ENCODE results near the gene RARG. TPM values are rescaled to one million over a fixed set of nuclear protein-coding genes. Genes with fewer than 3 reads are reported as not detected.

The RARG gene
- polyA plus RNA-seq, 3 donors = 1.8 to 14.6 (median 2.3) TPM

DNA sequence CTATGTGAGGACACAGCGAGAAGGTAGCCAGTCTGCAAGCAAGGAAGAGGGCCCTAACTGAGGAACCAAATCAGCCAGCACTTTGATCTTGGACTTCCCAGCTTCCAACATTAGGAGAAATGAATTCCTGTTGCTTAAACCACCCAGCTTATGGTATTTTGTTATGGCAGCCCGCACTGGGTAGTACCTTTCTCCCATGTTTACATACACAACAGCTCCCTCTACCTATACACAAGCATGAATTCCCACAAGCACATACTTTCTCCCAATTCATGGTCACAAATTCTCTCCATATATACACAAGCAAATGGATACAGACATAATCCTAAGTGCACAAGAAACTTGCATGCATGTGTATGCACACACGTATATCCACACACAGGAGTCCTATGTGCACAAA, 32.3 kb downstream of the RARG start:
- Histone ChIP-seq H3K4me3 (replicated peaks in 1 of 3; ENCODE audit: low read depth in 2 of 3, low read length in 3 of 3) (no peak overlapping the region), H3K36me3 (replicated peaks in 1 of 2; ENCODE audit: control insufficient read depth in 1 of 2, insufficient read depth in 2 of 2, low read length in 2 of 2) (peaks cover 16 to 27% of the 10 kb centered on the region in 2 donors), H3K27ac (ENCODE audit: low read depth in 1 of 2, low read length in 2 of 2) (no peak overlapping the region), H3K4me1 (ENCODE audit: control insufficient read depth in 1 of 2, insufficient read depth in 2 of 2, low read length in 2 of 2) (peaks cover 34 to 41% of the 10 kb centered on the region in 2 donors), H3K9me3 (replicated peaks in 1 of 2; ENCODE audit: control insufficient read depth in 1 of 2, insufficient read depth in 1 of 2, low read length in 2 of 2) (no peaks in the 10 kb centered on the region), H3K27me3 (ENCODE audit: control insufficient read depth in 2 of 2, insufficient read depth in 2 of 2, low read length in 2 of 2) (no peaks in the 10 kb centered on the region), H3K79me2 (ENCODE audit: insufficient read depth, low read length) (peaks cover 20% of the 10 kb centered on the region), H4K20me1 (ENCODE audit: insufficient read depth, low read length) (no peaks in the 10 kb centered on the region), H2AFZ (ENCODE audit: insufficient read depth, low read depth, low read length, poor library complexity, severe bottlenecking) (no peak overlapping the region), H3K9ac (ENCODE audit: insufficient read depth, low read length, poor library complexity, severe bottlenecking) (no peak overlapping the region), H3K4me2 (replicated peaks; ENCODE audit: extremely low read depth, low read length, poor library complexity, severe bottlenecking) (no peak overlapping the region)
- no peak overlapping the region for H3K27ac Mint-ChIP-seq
- peaks cover 12 to 14% (median 14%) of the 10 kb centered on the region in 3 donors for H3K27me3 Mint-ChIP-seq (ENCODE audit: low read depth in 3 of 3)
- peaks cover 35 to 37% of the 10 kb centered on the region in 2 donors for H3K36me3 Mint-ChIP-seq
- no peak overlapping the region for H3K4me3 Mint-ChIP-seq
- peaks cover 46% of the 10 kb centered on the region for H3K4me1 Mint-ChIP-seq
- no peak for DNase-seq
- 100% methylated on average over 2 of the region's 3 CpGs for WGBS (ENCODE audit: insufficient coverage)
- peaks cover 0 to 1% (median 0%) of the 10 kb centered on the region in 7 donors for H3K9me3 Mint-ChIP-seq
- TF ChIP-seq CTCF (IDR thresholded peaks at IDR 0.05) = no peak
- intact Hi-C loops (cut with micrococcal nuclease) = loop anchor here (2.0 to 5.0 kb wide), 2 partner anchors 41 to 132 kb away; no protein-coding TSS in a partner anchor

- peaks cover 12 to 17% (median 15%) of the 10 kb centered on the region in 3 donors for H3K27me3 Mint-ChIP-seq (ENCODE audit: low read depth in 3 of 3)
- peak overlapping the region in 2 of 7 donors; percentile 64 to 86 for H3K27ac Mint-ChIP-seq
- H3K36me3 Mint-ChIP-seq = peaks cover 44% of the 10 kb centered on the region in 2 donors
- peaks cover 25 to 30% of the 10 kb centered on the region in 2 donors for H3K4me1 ChIP-seq (ENCODE audit: control insufficient read depth in 1 of 2, insufficient read depth in 2 of 2, low read length in 2 of 2)
- no peaks in the 10 kb centered on the region for H3K27me3 ChIP-seq (ENCODE audit: control insufficient read depth in 2 of 2, insufficient read depth in 2 of 2, low read length in 2 of 2)
- H3K4me2 ChIP-seq (replicated peaks; ENCODE audit: extremely low read depth, low read length, poor library complexity, severe bottlenecking) = no peak overlapping the region
- peaks cover 9% of the 10 kb centered on the region for H3K79me2 ChIP-seq (ENCODE audit: insufficient read depth, low read length)
- H2AFZ ChIP-seq (ENCODE audit: insufficient read depth, low read depth, low read length, poor library complexity, severe bottlenecking) = no peak overlapping the region
- peaks cover 16 to 37% of the 10 kb centered on the region in 2 donors for H3K36me3 ChIP-seq (replicated peaks in 1 of 2; ENCODE audit: control insufficient read depth in 1 of 2, insufficient read depth in 2 of 2, low read length in 2 of 2)
- H3K4me1 Mint-ChIP-seq = peaks cover 37% of the 10 kb centered on the region
- intact Hi-C loops (cut with micrococcal nuclease) = loop anchor here (5.0 kb wide), 1 partner anchor 131 kb away; no protein-coding TSS in a partner anchor
- no peak overlapping the region for H3K9ac ChIP-seq (ENCODE audit: insufficient read depth, low read length, poor library complexity, severe bottlenecking)
- 17% methylated on average over 4 of the region's 5 CpGs for WGBS (ENCODE audit: insufficient coverage)
- no peak overlapping the region for H3K4me3 ChIP-seq (replicated peaks in 1 of 3; ENCODE audit: low read depth in 2 of 3, low read length in 3 of 3)
- no peaks in the 10 kb centered on the region for H3K9me3 Mint-ChIP-seq
- no peak overlapping the region for H3K27ac ChIP-seq (ENCODE audit: low read depth in 1 of 2, low read length in 2 of 2)
- H4K20me1 ChIP-seq (ENCODE audit: insufficient read depth, low read length) = no peaks in the 10 kb centered on the region
- DNase-seq = no peak
- H3K4me3 Mint-ChIP-seq = peak overlapping the region in 1 of 2 donors; percentile 75
- no peaks in the 10 kb centered on the region for H3K9me3 ChIP-seq (replicated peaks in 1 of 2; ENCODE audit: control insufficient read depth in 1 of 2, insufficient read depth in 1 of 2, low read length in 2 of 2)
- no peak for TF ChIP-seq CTCF (IDR thresholded peaks at IDR 0.05)
Observed at GRCh38 chr12:53198486-53199110, 33.4 kb downstream of the RARG start.

Measured in CD14-positive monocyte (primary cell).